H1 (cell line): ENCODE measurements around the gene NR4A1. TPM values are rescaled to one million over a fixed set of nuclear protein-coding genes. Genes with fewer than 3 reads are reported as not detected.

ENCODE experiments used
- CHD2 ChIP-seq: IDR thresholded peaks from 2 replicates; pipeline ENCODE4 v1.6.1; 2012; ENCODE audit warnings: low read length, improper control_type of control experiment
- CHD7 ChIP-seq: fragments of 300-600 bp; sonication (generic); IDR thresholded peaks from 2 replicates; pipeline ENCODE4 v1.7.1; 2012; ENCODE audit warnings: low read length, moderate library complexity, mild to moderate bottlenecking, inconsistent platforms; ENCODE audit not compliant: insufficient replicate concordance
- CTCF ChIP-seq, 3 experiments: IDR thresholded peaks; 1 replicate in 2 of 3; 2 replicates in 1 of 3; pipeline versions ENCODE4 v1.5.1 to v1.6.1; 2011; ENCODE audit warnings: low read length in 3 of 3, mild to moderate bottlenecking in 3 of 3, inconsistent platforms in 2 of 3, low read depth in 1 of 3, moderate library complexity in 1 of 3; ENCODE audit not compliant: insufficient read depth in 1 of 3; ENCODE audit errors: control extremely low read depth in 1 of 3
- HDAC2 ChIP-seq, 2 experiments: fragments of 300-600 bp in 1 of 2; sonication (generic) in 1 of 2; IDR thresholded peaks; 2 replicates each; pipeline ENCODE4 v1.6.1; 2011 to 2012; ENCODE audit warnings: low read depth in 2 of 2, low read length in 2 of 2, mild to moderate bottlenecking in 2 of 2, moderate library complexity in 2 of 2, borderline replicate concordance in 1 of 2, inconsistent platforms in 1 of 2
- KDM4A ChIP-seq: IDR thresholded peaks from one replicate; pipeline ENCODE4 v1.7.1; 2012; ENCODE audit warnings: low read depth, mild to moderate bottlenecking, moderate library complexity, low read length, inconsistent platforms; ENCODE audit not compliant: severe bottlenecking
- RBBP5 ChIP-seq: IDR thresholded peaks from 2 replicates; pipeline ENCODE4 v1.7.1; 2012; ENCODE audit warnings: low read depth, mild to moderate bottlenecking, inconsistent platforms, low read length, moderate library complexity, borderline replicate concordance
- polyA plus RNA-seq, 7 experiments: library from polyadenylated mRNA; depleted of rRNA in 3 of 7; stranded (reverse) in 5 of 7; unstranded in 2 of 7; fragments of >200 nt in 5 of 7; fragments of 200-250 nt in 2 of 7; gene quantifications; 1 replicate in 5 of 7; 2 replicates in 1 of 7; 4 replicates in 1 of 7; pipeline versions ENCODE4 v1.2.1 to v1.2.3, GENCODE V29; 2011 to 2013; ENCODE audit warnings: missing spikeins in 2 of 7, mixed read lengths in 2 of 7
- total RNA-seq: library from RNA; stranded (reverse); fragmentation: NEBNext Ultra II Directional; extraction: Animal tissue kit (Norgen Biotek cat#: 25700); gene quantifications from 2 replicates; pipeline ENCODE4 v1.2.1, GENCODE V29; 2021

The NR4A1 gene
- total and polyA plus RNA-seq, 2 of the 8 experiments (the other 6 are each of a cell fraction or from before 2014, with no cell fraction given), result 18.7 to 23.3 TPM

GRCh38 chr12:52037248-52037861, 13.9 kb upstream of the NR4A1 start (continued):
- no peak for TF ChIP-seq RBBP5
- TF ChIP-seq HDAC2 (IDR thresholded peaks at IDR 0.05; ENCODE audit: borderline replicate concordance in 1 of 2, low read depth in 2 of 2, low read length in 2 of 2), result 0 out of 4 replicates have a peak, but pooled peaks of 1 of the 2 experiments have one; percentile 0
- TF ChIP-seq CTCF (IDR thresholded peaks at IDR 0.05; ENCODE audit: control extremely low read depth in 1 of 3, insufficient read depth in 1 of 3, low read depth in 1 of 3, low read length in 3 of 3), result 0 out of 4 replicates have a peak, but pooled peaks of 1 of the 3 experiments have one; percentile 13
- TF ChIP-seq CHD7, result no peak
- TF ChIP-seq KDM4A, result peak; percentile 8
- no peak for TF ChIP-seq CHD2
